Kidney (tissue), 14 donors: Measurements from ENCODE around the gene TXLNA. TPM values are rescaled to one million over a fixed set of nuclear protein-coding genes. Genes with fewer than 3 reads are reported as not detected.

Source experiments
- DNase-seq, 5 donors: peaks; one replicate each; pipeline ENCODE4 v3.0.0-alpha.2; 2013 to 2020
- FAIRE-seq: peaks from 2 replicates; lab custom pipeline; 2012; peaks lifted over from hg19 to GRCh38; lab: Jason Lieb, UNC
- H3K27ac ChIP-seq, 2 donors: one replicate each; pipeline ENCODE4 v1.7.0; 2013; ENCODE audit warnings: low read depth in 2 of 2, low read length in 2 of 2, inconsistent platforms in 1 of 2
- H3K27me3 ChIP-seq: one replicate; pipeline ENCODE4 v1.7.1; 2013; ENCODE audit warnings: low read length, inconsistent platforms; ENCODE audit not compliant: control insufficient read depth, insufficient read depth
- H3K36me3 ChIP-seq, 3 donors: one replicate each; pipeline versions ENCODE4 v1.7.0 to v1.7.1; 2013; ENCODE audit warnings: low read length in 3 of 3, control low read depth in 1 of 3, inconsistent platforms in 1 of 3; ENCODE audit not compliant: insufficient read depth in 3 of 3, control insufficient read depth in 2 of 3
- H3K4me1 ChIP-seq, 3 donors: one replicate each; pipeline versions ENCODE4 v1.7.0 to v1.7.1; 2013; ENCODE audit warnings: low read length in 3 of 3, inconsistent platforms in 1 of 3, low read depth in 1 of 3; ENCODE audit not compliant: control insufficient read depth in 2 of 3, insufficient read depth in 2 of 3
- H3K4me3 ChIP-seq, 3 donors: one replicate each; pipeline versions ENCODE4 v1.7.0 to v1.8.1; 2013; ENCODE audit warnings: low read length in 3 of 3, control low read depth in 1 of 3, inconsistent platforms in 1 of 3
- H3K9ac ChIP-seq, 3 donors: one replicate each; pipeline versions ENCODE4 v1.7.0 to v1.7.1; 2013; ENCODE audit warnings: low read length in 3 of 3, control low read depth in 1 of 3, inconsistent platforms in 1 of 3
- H3K9me3 ChIP-seq, 3 donors: one replicate each; pipeline versions ENCODE4 v1.7.0 to v1.7.1; 2013; ENCODE audit warnings: low read length in 3 of 3, control low read depth in 1 of 3, inconsistent platforms in 1 of 3; ENCODE audit not compliant: control insufficient read depth in 2 of 3, insufficient read depth in 1 of 3
- CTCF ChIP-seq: IDR thresholded peaks from 3 replicates; pipeline ENCODE4 v1.5.1; 2012; ENCODE audit warnings: mild to moderate bottlenecking, moderate library complexity, borderline replicate concordance; ENCODE audit not compliant: insufficient read depth; ENCODE audit errors: extremely low read depth
- intact Hi-C: fragments of 100-400 bp; cut with DNase I; formaldehyde crosslinking; loops from one replicate; pipeline ENCODE4 v1.11.1; 2022
- polyA plus RNA-seq: library from polyadenylated mRNA; stranded (reverse); fragments of 350-450 nt; fragmentation: Illumina TruSeq; extraction: RNeasy Lipid Tissue Mini Kit (QIAGEN cat#74804); gene quantifications from one replicate; pipeline ENCODE4 v1.2.3, GENCODE V29; 2014; ENCODE audit warnings: low read depth, low replicate concordance; ENCODE audit not compliant: insufficient read depth
- total RNA-seq: library from RNA; stranded (reverse); fragmentation: NEBNext Ultra II Directional; extraction: Animal tissue kit (Norgen Biotek cat#: 25700); gene quantifications from one replicate; pipeline ENCODE4 v1.2.1, GENCODE V29; 2021
- donor health status: control.
- donor health status: control.
- donor health status: control.
- donor health status: control.
- donor health status: control.
- donor health status: DM: yes; HTN: yes; CAD: no.
- donor health status: Normal renal cell carcinoma (clear cell type).

Gene TXLNA
- total and polyA plus RNA-seq, 2 donors from 2014 or later = 19.9 to 58.6 TPM

DNA sequence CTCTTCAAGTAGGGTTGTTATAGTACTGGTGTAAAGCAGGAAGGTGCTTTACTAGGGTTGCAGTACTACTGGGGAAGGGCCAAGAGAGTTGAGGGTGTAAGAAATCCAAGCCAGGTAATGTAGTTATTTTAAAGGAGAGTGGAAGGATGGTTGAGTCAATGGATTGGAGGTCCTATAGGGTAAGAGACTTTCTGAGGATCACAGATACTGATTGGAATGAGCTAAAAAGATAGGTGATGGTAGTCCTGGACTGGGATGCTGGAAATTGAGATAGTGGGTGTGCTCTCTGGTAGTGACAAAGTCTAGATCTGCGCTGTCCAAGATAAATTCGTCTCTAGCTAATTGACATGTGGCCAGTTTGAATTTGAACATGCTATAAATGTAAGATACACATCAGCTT is 7.0 kb downstream of the TXLNA start:
- Histone ChIP-seq H3K4me1 (peaks cover 0 to 5% (median 5%) of the 10 kb centered on the region in 3 donors), H3K36me3 (peaks cover 9 to 65% (median 44%) of the 10 kb centered on the region in 3 donors), H3K27ac (no peak overlapping the region), H3K9ac (no peak overlapping the region), H3K9me3 (no peaks in the 10 kb centered on the region), H3K27me3 (no peaks in the 10 kb centered on the region), H3K4me3 (no peak overlapping the region)
- DNase-seq = no peak
- intact Hi-C loops = no loop called here
- TF ChIP-seq CTCF = no peak
- FAIRE-seq = no peak

- no peak overlapping the region for H3K9ac ChIP-seq
- no peak overlapping the region for H3K4me3 ChIP-seq
- TF ChIP-seq CTCF = no peak
- FAIRE-seq (no peak), DNase-seq (no peak)
- peaks cover 0 to 2% (median 0%) of the 10 kb centered on the region in 3 donors for H3K4me1 ChIP-seq
- H3K9me3 ChIP-seq = no peaks in the 10 kb centered on the region
- H3K27ac ChIP-seq = no peak overlapping the region
- no peaks in the 10 kb centered on the region for H3K27me3 ChIP-seq
- H3K36me3 ChIP-seq = peaks cover 11 to 71% (median 54%) of the 10 kb centered on the region in 3 donors
- intact Hi-C loops = no loop called here
These were observed 8.4 kb downstream of the TXLNA start for GRCh38 chr1:32187850-32188249.

DNA sequence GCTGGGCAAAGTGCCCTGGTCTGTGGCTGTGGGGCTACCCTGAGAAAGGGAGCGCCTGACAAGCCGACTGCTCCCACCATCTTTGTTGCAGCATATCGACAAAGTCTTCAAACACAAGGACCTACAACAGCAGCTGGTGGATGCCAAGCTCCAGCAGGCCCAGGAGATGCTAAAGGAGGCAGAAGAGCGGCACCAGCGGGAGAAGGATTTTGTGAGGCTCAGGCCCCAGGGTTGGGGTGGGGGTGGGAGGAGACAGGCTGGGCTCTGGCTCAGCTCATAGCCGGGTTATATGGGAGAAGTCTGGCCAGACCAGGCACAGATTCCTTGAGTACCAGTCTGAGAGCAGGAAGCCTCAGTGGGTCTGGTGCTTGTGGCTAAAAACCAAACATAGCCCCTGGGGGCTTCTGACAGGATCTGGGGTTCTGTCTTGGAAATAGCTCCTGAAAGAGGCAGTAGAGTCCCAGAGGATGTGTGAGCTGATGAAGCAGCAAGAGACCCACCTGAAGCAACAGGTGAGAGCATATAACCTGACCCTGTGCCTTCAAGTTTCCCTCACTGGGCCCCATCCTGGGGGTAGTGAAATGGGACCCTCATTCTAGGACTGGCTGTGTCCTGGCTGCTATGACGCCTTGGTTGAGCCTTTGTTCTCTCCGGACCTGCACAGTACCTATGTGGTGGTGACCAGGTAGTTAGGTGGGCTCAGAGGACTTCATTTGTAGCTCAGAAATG is 12.9 kb downstream of the TXLNA start:
- no peak for TF ChIP-seq CTCF
- H3K9me3 ChIP-seq = no peaks in the 10 kb centered on the region
- peaks cover 14 to 88% (median 63%) of the 10 kb centered on the region in 3 donors for H3K36me3 ChIP-seq
- no peaks in the 10 kb centered on the region for H3K27me3 ChIP-seq
- intact Hi-C loops = no loop called here
- H3K27ac ChIP-seq = no peak overlapping the region
- no peak overlapping the region for H3K4me3 ChIP-seq
- H3K9ac ChIP-seq = no peak overlapping the region
- H3K4me1 ChIP-seq = peaks cover 0 to 2% (median 0%) of the 10 kb centered on the region in 3 donors
- FAIRE-seq (no peak), DNase-seq (no peak)
